Neural crest cell (in vitro differentiated cells): Measurements from ENCODE around the gene SLC12A7. TPM values are rescaled to one million over a fixed set of nuclear protein-coding genes. Genes with fewer than 3 reads are reported as not detected.

Source experiments
- DNase-seq: peaks from one replicate; pipeline ENCODE4 v3.0.0; 2021; ENCODE audit warnings: low read depth, mixed read lengths, low spot score
- H3K27ac Mint-ChIP-seq: one replicate; pipeline ENCODE4 v1.8.0; 2021; ENCODE audit warnings: mild to moderate bottlenecking, mixed read lengths; ENCODE audit not compliant: unreplicated experiment
- H3K27me3 Mint-ChIP-seq: 2 replicates; pipeline ENCODE4 v1.8.0; 2021; ENCODE audit warnings: low read depth, mild to moderate bottlenecking, mixed read lengths
- H3K36me3 Mint-ChIP-seq: 2 replicates; pipeline ENCODE4 v1.8.0; 2021; ENCODE audit warnings: low read depth, mild to moderate bottlenecking, mixed read lengths
- H3K4me1 Mint-ChIP-seq: 2 replicates; pipeline ENCODE4 v1.8.0; 2021; ENCODE audit warnings: mixed read lengths
- H3K4me3 Mint-ChIP-seq: one replicate; pipeline ENCODE4 v1.8.0; 2021; ENCODE audit warnings: mild to moderate bottlenecking, mixed read lengths
- H3K9me3 Mint-ChIP-seq: 2 replicates; pipeline ENCODE4 v1.8.0; 2021; ENCODE audit warnings: mixed read lengths
- CTCF ChIP-seq: fragments of 200-600 bp; sonication (generic); conservative IDR thresholded peaks from 2 replicates; pipeline ENCODE4 v1.5.0; 2021; ENCODE audit warnings: antibody characterized with exemption, mild to moderate bottlenecking
- total RNA-seq: library from RNA; stranded (reverse); gene quantifications from 2 replicates; pipeline ENCODE4 v1.2.1, GENCODE V29; 2021

Gene SLC12A7
- total RNA-seq, 1 donor from 2014 or later: 40.7 TPM

- DNase-seq: no peak
- Mint-ChIP-seq H3K4me1 (no peaks in the 10 kb centered on the region), H3K36me3 (no peaks in the 10 kb centered on the region), H3K27ac (no peak overlapping the region), H3K4me3 (no peak overlapping the region), H3K9me3 (no peaks in the 10 kb centered on the region), H3K27me3 (no peaks in the 10 kb centered on the region)
- no peak for TF ChIP-seq CTCF
Observed at GRCh38 chr5:1088031-1088430, 23.8 kb downstream of the SLC12A7 start.

- no peak overlapping the region for H3K27ac Mint-ChIP-seq
- no peaks in the 10 kb centered on the region for H3K9me3 Mint-ChIP-seq
- no peak overlapping the region for H3K4me3 Mint-ChIP-seq
- H3K36me3 Mint-ChIP-seq: no peaks in the 10 kb centered on the region
- no peak for TF ChIP-seq CTCF
- H3K27me3 Mint-ChIP-seq: no peaks in the 10 kb centered on the region
- no peaks in the 10 kb centered on the region for H3K4me1 Mint-ChIP-seq
- DNase-seq: no peak
Observed at GRCh38 chr5:1087428-1087827, 24.4 kb downstream of the SLC12A7 start.

- H3K9me3 Mint-ChIP-seq: no peaks in the 10 kb centered on the region
- H3K27ac Mint-ChIP-seq: peak overlapping the region; percentile 75
- no peak overlapping the region for H3K4me3 Mint-ChIP-seq
- no peaks in the 10 kb centered on the region for H3K36me3 Mint-ChIP-seq
- no peaks in the 10 kb centered on the region for H3K4me1 Mint-ChIP-seq
- no peak for DNase-seq
- TF ChIP-seq CTCF: no peak
- no peaks in the 10 kb centered on the region for H3K27me3 Mint-ChIP-seq
Observed at GRCh38 chr5:1086871-1087270, 25.0 kb downstream of the SLC12A7 start.

- Mint-ChIP-seq H3K27me3 (no peaks in the 10 kb centered on the region), H3K36me3 (no peaks in the 10 kb centered on the region), H3K9me3 (no peaks in the 10 kb centered on the region), H3K4me1 (no peaks in the 10 kb centered on the region), H3K27ac (no peak overlapping the region), H3K4me3 (no peak overlapping the region)
- DNase-seq: no peak
- TF ChIP-seq CTCF: no peak
Observed at GRCh38 chr5:1086137-1086536, 25.7 kb downstream of the SLC12A7 start.

GRCh38 chr5:1085391-1085790 lies 26.5 kb downstream of the SLC12A7 start:
- Mint-ChIP-seq H3K4me1 (no peaks in the 10 kb centered on the region), H3K36me3 (no peaks in the 10 kb centered on the region), H3K27ac (no peak overlapping the region), H3K9me3 (no peaks in the 10 kb centered on the region), H3K4me3 (no peak overlapping the region), H3K27me3 (no peaks in the 10 kb centered on the region)
- TF ChIP-seq CTCF: no peak
- no peak for DNase-seq
